Measurements from ENCODE around the gene CD27. TPM values are rescaled to one million over a fixed set of nuclear protein-coding genes. Genes with fewer than 3 reads are reported as not detected.

Gene CD27
- total RNA-seq, 1 experiment from 2014 or later = 0.28 TPM

DNA sequence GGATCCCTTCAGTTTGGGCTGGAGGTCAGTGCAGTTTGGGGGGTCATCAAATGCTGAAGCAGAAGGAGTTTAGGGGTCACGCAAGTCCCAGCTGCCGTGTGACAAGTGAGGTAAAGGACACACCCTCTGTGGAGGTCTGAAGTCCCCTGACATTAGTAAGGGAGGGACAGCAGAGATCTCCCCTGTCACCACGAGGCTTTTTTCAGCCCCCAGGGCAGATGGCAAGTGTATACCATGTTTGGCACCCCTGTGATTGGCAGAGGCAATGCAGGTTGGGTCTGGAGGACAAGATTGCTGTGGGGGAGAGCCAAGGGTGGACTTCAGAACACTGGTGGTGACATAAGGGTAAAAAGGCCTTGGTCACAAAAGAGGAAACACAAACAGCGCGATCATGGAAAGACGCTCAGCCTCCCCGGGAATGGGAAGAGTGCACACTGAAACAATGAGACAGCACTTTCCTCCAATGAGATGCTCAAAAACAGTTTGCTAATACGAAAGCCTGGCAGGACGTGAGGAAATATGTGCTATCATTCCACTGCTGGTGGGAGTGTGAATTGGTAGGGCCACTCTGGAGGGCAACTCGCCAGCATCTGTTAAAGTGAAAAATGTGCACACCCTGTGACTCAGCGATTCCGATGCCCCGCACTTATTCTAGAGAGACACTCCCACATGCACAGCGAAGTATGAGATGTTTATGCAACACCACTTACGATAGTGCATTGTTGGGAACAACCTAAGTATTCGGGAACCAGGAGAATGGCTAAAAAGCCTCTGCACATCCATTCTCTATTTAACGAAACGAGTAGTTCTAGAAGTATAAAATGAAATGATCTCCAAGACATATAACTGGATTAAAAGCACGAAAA lies 14.4 kb upstream of the CD27 start:
- ATAC-seq (no peak), DNase-seq (ENCODE audit: low spot score) (no peak)
- Mint-ChIP-seq H3K9me3 (no peaks in the 10 kb centered on the region), H3K27ac (peak overlapping the region; percentile 25), H3K27me3 (ENCODE audit: low read depth) (no peaks in the 10 kb centered on the region; the same call in 1 of the 2 replicates), H3K36me3 (no peaks in the 10 kb centered on the region), H3K4me3 (no peak overlapping the region), H3K4me1 (peaks cover 30% of the 10 kb centered on the region)
- ChIA-PET CTCF (no interaction called here), POLR2A (no interaction called here)
- TF ChIP-seq, protein P1, sequence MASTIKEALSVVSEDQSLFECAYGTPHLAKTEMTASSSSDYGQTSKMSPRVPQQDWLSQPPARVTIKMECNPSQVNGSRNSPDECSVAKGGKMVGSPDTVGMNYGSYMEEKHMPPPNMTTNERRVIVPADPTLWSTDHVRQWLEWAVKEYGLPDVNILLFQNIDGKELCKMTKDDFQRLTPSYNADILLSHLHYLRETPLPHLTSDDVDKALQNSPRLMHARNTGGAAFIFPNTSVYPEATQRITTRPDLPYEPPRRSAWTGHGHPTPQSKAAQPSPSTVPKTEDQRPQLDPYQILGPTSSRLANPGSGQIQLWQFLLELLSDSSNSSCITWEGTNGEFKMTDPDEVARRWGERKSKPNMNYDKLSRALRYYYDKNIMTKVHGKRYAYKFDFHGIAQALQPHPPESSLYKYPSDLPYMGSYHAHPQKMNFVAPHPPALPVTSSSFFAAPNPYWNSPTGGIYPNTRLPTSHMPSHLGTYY (CRISPR knock-in tag; IDR thresholded peaks at IDR 0.05) = no peak
- no peak for TF ChIP-seq ATF3 (CRISPR knock-in tag; conservative IDR thresholded peaks at IDR 0.05)
- TF ChIP-seq, protein P2, sequence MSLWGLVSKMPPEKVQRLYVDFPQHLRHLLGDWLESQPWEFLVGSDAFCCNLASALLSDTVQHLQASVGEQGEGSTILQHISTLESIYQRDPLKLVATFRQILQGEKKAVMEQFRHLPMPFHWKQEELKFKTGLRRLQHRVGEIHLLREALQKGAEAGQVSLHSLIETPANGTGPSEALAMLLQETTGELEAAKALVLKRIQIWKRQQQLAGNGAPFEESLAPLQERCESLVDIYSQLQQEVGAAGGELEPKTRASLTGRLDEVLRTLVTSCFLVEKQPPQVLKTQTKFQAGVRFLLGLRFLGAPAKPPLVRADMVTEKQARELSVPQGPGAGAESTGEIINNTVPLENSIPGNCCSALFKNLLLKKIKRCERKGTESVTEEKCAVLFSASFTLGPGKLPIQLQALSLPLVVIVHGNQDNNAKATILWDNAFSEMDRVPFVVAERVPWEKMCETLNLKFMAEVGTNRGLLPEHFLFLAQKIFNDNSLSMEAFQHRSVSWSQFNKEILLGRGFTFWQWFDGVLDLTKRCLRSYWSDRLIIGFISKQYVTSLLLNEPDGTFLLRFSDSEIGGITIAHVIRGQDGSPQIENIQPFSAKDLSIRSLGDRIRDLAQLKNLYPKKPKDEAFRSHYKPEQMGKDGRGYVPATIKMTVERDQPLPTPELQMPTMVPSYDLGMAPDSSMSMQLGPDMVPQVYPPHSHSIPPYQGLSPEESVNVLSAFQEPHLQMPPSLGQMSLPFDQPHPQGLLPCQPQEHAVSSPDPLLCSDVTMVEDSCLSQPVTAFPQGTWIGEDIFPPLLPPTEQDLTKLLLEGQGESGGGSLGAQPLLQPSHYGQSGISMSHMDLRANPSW (CRISPR knock-in tag; conservative IDR thresholded peaks at IDR 0.05; ENCODE audit: low read depth) = no peak

GRCh38 chr12:6432991-6433390 lies 11.8 kb upstream of the CD27 start:
- Mint-ChIP-seq H3K36me3 (no peaks in the 10 kb centered on the region), H3K4me1 (peaks cover 32% of the 10 kb centered on the region), H3K27me3 (ENCODE audit: low read depth) (no peaks in the 10 kb centered on the region), H3K27ac (no peak overlapping the region), H3K4me3 (no peak overlapping the region), H3K9me3 (peaks cover 3% of the 10 kb centered on the region)
- DNase-seq (ENCODE audit: low spot score) (no peak), ATAC-seq (no peak)
- POLR2A ChIA-PET = no interaction called here
- CTCF ChIA-PET = interaction anchor here (1.3 to 2.4 kb wide), 3 partner anchors 9 to 78 kb away, joined by 3 to 26 read pairs (median 7); no protein-coding TSS in a partner anchor
- TF ChIP-seq SP1 (CRISPR knock-in tag; conservative IDR thresholded peaks at IDR 0.05) = no peak
- no peak for TF ChIP-seq NFE2L1 (CRISPR knock-in tag; IDR thresholded peaks at IDR 0.05)
- TF ChIP-seq ZNF121 (CRISPR knock-in tag; IDR thresholded peaks at IDR 0.05) = no peak
- TF ChIP-seq ZBTB21 (CRISPR knock-in tag; IDR thresholded peaks at IDR 0.05; ENCODE audit: borderline replicate concordance) = no peak
- TF ChIP-seq FOXP1 (CRISPR knock-in tag; IDR thresholded peaks at IDR 0.05; ENCODE audit: borderline replicate concordance) = no peak
- no peak for TF ChIP-seq ZNF219 (CRISPR knock-in tag; IDR thresholded peaks at IDR 0.05; ENCODE audit: borderline replicate concordance)
- no peak for TF ChIP-seq E2F4 (CRISPR knock-in tag; IDR thresholded peaks at IDR 0.05; ENCODE audit: borderline replicate concordance, low read depth)
- no peak for TF ChIP-seq IRF2 (CRISPR knock-in tag; IDR thresholded peaks at IDR 0.05; ENCODE audit: borderline replicate concordance, low read depth)
- TF ChIP-seq ARID4B (CRISPR knock-in tag; IDR thresholded peaks at IDR 0.05; ENCODE audit: borderline replicate concordance) = no peak
- TF ChIP-seq, protein P2 (CRISPR knock-in tag; conservative IDR thresholded peaks at IDR 0.05; ENCODE audit: low read depth) = no peak
- no peak for TF ChIP-seq NR3C1 (CRISPR knock-in tag; conservative IDR thresholded peaks at IDR 0.05; ENCODE audit: low read depth)
- TF ChIP-seq, protein P3, sequence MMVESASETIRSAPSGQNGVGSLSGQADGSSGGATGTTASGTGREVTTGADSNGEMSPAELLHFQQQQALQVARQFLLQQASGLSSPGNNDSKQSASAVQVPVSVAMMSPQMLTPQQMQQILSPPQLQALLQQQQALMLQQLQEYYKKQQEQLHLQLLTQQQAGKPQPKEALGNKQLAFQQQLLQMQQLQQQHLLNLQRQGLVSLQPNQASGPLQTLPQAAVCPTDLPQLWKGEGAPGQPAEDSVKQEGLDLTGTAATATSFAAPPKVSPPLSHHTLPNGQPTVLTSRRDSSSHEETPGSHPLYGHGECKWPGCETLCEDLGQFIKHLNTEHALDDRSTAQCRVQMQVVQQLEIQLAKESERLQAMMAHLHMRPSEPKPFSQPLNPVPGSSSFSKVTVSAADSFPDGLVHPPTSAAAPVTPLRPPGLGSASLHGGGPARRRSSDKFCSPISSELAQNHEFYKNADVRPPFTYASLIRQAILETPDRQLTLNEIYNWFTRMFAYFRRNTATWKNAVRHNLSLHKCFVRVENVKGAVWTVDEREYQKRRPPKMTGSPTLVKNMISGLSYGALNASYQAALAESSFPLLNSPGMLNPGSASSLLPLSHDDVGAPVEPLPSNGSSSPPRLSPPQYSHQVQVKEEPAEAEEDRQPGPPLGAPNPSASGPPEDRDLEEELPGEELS (CRISPR knock-in tag; IDR thresholded peaks at IDR 0.05) = no peak
- no peak for TF ChIP-seq ZNF512 (CRISPR knock-in tag; IDR thresholded peaks at IDR 0.05; ENCODE audit: borderline replicate concordance)
